T follicular helper cell (primary cell): ENCODE measurements around the gene PTPN7.

ENCODE experiments used
- DNase-seq: peaks from one replicate; pipeline ENCODE4 v3.0.0-alpha.2; 2020; ENCODE audit warnings: low read depth

The PTPN7 gene

DNA sequence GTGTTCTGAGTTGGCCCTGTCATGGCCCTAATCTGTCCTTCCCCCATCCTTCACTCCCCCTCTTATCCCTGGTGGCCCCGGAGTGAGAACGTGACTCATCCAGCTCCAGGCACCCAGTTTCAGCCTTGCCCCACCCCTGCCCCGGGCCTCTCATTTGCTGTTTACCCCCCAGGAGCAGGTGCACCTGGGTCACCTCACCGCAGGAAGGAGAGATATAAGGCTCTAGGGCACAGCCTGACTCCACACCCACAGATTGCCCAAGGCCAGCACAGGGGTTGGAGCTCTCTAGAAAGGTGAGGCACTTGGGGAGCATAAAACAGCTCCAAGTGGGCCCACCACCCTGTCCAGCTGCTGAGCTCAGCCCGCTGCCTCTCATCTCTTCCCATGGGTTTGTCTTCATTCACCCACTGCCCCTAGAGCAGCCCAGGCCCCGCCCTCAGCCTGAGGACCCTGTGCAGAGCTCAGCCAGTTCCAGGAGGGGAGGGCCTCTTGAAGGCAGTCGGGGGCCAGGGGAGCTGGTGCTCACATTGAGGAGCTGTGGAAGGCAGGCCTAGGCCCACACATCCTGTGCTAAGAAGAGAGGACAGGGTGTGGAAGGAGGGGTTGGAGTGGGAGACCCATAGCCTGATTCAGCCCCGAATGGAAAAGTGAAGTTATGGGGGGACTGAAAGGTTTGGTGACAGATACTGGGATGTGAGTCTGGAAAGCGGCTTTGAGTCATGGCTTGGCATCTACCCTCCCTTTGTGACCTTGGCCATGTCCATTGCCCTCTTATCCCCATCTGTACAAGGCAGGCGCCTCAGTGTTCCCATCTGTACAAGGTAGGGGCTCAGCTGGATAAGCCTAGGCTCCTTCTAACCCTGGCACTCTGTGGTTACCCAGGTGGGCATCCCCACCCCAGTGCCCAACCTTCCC is 53.8 kb downstream of the PTPN7 start:
- no peak for DNase-seq

GRCh38 chr1:202105571-202106339 is 54.6 kb downstream of the PTPN7 start:
- no peak for DNase-seq

DNA sequence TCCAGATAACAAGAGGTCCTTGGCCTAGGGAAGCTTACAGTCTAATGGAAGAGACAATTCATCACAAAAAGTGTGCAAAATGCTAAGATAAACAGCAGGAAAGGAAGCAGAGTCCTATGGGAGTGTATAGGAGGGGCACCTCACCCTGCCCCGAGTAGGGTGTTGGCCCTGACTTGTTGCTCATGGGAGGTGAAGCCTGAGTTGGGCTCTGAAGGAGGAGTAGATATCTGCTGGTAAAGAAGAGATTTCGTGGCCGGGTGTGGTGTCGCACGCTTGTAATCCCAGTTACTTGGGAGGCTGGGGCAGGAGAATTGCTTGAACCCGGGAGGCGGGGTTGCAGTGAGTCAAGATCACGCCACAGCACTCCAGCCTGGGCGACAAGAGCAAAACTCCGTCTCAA is 56.3 kb downstream of the PTPN7 start:
- DNase-seq, result no peak

DNA sequence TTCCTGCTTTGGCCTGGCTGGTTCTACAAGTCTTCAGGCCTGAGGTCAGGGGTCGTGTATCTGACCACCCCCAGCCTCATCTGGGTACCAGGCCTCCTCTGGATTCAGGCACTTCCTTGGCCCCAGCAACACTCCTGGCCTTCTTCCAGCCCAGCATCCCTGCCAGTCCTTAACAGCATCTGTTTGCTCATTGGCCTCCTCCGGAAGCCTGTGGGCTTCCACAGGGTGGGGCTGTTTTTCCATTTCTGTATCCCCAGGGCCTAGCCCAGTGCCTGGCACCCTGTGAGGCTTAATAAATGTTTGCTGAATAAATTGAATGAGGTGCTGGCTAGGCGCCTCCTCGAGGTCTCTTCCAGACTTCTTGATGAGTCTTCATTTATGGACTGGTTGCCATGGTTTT is 59.2 kb downstream of the PTPN7 start:
- no peak for DNase-seq
